GM21515 (cell line): ENCODE measurements around the gene ASB8.

Experiments
- ATAC-seq: cut with Tn5 transposase; IDR thresholded peaks from one replicate; pipeline ENCODE4 v1.9.1; 2021; ENCODE audit not compliant: unreplicated experiment

ASB8 gene, protein sequence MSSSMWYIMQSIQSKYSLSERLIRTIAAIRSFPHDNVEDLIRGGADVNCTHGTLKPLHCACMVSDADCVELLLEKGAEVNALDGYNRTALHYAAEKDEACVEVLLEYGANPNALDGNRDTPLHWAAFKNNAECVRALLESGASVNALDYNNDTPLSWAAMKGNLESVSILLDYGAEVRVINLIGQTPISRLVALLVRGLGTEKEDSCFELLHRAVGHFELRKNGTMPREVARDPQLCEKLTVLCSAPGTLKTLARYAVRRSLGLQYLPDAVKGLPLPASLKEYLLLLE

DNA sequence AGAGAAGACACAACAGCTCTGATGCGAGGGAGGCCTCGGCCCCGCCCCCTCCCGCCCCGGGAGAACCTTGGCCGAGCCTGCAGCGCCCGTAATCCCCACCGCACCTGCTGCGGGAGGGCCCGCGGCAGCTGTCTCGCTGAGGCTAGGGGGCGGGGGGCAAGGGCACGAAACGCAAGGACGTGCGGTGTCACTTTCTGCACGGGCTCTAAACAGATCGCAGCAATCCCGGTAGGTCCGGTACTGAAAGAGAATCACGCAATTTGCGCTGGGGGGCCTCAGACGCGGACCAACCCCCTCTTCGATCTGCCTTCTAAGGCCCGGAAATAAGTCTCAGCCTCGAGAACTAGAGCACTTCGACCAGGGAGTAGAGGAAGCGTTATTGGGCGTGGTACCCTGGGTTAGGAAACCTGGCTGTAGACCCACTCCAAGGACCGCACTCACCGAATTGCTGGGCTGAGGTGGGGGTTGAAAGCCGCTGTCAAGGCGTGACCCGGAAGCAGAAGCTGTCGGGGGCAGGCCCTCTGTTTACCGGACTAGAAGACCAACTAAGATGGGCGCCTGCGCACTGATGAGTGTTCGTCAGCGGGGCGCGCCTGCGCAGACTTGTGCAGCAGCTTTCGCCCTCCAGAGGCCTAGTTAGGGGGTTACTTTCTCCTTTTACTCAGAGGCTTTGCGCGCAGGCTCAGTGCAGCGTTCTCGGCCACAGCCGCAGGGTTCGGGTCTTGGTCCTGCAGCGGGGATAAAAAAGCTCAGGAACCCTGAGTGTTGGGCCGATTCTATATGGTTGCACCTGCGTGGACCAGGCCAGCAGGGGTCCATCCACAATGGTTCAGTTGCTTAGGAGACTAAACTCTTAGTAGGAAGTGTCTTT, at the start of gene ASB8:
Gene ASB8, minus strand, starts transcription at position 498 of the 871 bp plus-strand sequence. CDS start 4,019 bp downstream, outside the sequence.
- peak; percentile 89 for ATAC-seq

GRCh38 chr12:48203192-48203591, 45.9 kb upstream of the ASB8 start, which contains the start of gene OR10AD1:
Gene OR10AD1, minus strand, starts transcription at chr12:48203292. Its CDS starts 0 bp downstream, at chr12:48203292.
- ATAC-seq, result no peak

- ATAC-seq, result no peak
These were observed 45.5 kb upstream of the ASB8 start for GRCh38 chr12:48202766-48203165.

DNA sequence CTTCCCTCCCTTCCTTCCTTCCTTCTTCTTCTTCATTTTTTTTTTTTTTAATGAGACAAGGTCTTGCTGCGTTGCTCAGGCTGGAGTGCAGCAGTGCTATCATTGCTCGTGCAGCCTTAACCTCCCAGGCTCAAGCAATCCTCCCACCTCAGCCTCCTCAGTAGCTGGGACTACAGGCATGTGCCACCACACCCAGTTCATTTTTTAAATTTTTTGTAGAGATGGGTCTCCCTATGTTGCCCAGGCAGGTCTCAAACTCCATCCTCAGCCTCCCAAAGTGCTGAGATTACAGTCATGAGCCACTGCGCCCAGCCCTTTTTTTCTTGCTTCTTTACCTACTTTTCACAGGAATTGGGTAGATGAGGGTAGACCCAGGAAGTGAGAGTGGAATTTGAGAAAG, 44.2 kb upstream of the ASB8 start:
- ATAC-seq, result no peak

- no peak for ATAC-seq
These were observed 43.8 kb upstream of the ASB8 start for GRCh38 chr12:48201091-48201490.

DNA sequence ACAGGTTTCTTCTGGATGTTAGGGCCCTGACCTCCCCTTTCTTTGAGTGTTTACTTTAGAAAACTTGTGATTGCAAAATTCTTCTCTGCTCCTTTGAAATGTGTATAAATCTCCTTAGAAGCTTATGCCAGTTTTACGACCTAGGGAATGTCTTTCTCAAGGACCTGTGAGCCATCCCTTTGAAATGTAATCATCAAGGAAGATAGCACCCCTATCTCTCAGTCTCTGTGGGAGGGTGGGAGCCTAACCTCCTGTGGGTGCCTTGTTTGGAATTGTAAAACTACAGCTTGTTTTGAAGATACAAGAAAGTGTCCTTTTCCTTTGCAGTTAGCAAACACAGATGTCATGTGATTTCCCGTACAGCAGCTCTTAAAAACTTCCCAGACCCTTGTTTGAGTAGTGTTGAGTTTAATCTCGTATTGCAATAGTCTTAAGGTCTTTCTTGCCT, 42.5 kb upstream of the ASB8 start:
- no peak for ATAC-seq

GRCh38 chr12:48198985-48199384, 41.7 kb upstream of the ASB8 start:
- ATAC-seq, result no peak

DNA sequence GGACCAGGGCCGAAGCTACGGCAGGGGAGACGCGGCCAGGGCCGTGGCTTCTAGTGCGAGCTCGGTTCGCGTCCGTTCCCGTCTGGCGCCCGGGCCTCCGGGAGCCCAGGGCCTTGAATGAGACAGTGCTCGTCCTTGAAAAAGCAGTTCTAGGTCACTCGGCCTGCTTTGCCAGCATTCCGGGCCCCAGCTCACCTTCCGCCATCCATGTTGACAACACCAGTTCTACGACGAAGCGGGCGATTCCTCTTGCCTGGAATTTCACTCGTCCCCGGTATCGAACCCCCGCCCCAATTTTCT, 41.3 kb upstream of the ASB8 start:
- ATAC-seq, result peak; percentile 10

DNA sequence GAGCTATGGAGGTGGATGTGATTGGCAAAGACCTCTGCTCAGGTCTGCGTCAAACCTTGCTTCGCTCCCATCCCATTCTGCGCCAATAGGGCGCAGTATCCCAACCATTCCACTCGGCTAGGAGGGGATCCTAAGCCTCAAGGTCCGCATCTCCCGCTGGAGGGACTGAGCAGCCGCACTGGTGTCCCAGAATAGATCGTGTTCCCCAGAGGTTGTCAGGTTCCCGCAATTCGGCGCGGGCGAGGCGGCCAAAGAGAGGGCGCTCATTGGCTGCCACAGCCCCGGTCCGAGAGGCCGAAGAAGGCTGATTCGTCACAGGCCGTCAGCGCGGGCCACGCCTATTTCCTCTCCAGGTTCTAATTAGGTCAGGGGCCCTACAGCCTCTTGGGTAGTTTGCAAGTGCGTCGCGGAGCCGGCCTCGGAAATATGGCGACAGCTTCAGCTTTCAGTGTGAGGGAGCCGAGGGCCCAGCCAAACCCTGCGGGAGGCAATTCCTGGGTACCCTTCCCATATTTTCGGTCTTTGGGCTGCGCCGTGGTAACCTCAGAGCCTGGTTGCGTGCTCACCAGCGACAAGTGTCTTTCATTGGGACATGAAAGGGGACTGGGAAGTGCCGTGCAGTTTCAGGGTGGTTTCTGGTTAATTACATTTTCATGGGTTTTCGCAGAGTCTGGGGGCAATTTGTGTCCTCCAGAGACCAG, 40.8 kb upstream of the ASB8 start:
- ATAC-seq, result peak; percentile 100

GRCh38 chr12:48197549-48197970, 40.2 kb upstream of the ASB8 start:
- ATAC-seq, result no peak

- ATAC-seq, result no peak
These were observed 37.5 kb upstream of the ASB8 start for GRCh38 chr12:48194799-48195201.

- ATAC-seq, result no peak
These were observed 36.3 kb upstream of the ASB8 start for GRCh38 chr12:48193623-48194022.

DNA sequence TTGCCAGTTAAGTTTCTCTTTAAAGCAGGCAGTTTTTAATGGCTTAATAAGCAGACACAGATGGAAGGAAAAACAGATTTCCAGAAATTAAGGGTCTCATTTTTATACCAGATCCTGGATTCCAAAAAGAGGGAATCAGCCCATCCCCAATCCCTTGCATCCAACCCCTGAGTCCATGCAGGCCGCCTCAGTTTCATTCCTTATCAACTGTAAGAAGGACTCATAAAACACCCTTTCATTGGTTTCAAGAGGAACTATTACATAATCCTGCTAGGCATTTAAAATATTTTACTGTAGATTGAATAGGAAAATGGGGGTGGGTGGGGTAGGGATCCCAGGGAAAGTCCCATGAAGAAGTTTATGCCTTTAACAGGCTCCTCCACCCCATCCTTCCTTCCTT, 35.5 kb upstream of the ASB8 start:
- no peak for ATAC-seq

GRCh38 chr12:48191096-48191495, 33.8 kb upstream of the ASB8 start:
- ATAC-seq, result no peak

DNA sequence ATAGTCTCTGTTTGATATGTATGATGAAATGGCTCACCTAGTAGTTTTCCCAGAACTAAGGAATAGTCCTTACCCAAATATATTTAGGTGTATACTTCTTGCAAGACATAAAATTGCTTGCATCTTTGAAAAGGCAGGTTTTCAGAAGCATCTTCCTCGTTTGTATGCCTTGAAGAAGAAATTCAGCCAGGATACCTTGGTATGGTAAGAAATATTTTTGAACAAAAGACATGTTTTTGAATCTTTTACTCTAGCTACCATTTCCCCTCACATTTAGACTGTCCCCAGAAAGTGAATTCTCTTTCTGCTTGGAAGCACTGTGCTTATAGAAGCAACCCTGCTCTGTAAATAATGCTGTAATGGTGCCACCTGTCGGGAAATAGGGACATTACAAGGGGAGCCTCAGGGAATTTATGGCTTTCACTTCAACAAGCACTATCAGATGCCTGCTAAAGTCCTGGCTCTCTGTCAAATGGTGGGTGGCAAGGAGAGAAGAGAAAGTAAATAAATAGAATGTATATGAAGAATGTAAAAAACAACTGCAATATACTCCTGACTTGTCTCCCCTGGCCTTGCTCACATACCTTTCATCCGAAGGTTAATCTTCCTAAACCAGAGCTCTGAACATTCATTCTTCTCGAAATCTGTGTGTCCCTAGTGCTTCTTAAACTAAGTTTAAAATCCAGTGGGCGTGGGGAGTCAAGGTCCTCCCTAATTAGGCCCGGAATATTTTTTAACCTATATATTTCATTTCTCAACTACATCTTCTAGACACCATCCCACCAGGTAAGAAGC, 32.2 kb upstream of the ASB8 start:
- peak; percentile 65 for ATAC-seq

GRCh38 chr12:48187916-48188695, 30.8 kb upstream of the ASB8 start:
- ATAC-seq, result no peak

DNA sequence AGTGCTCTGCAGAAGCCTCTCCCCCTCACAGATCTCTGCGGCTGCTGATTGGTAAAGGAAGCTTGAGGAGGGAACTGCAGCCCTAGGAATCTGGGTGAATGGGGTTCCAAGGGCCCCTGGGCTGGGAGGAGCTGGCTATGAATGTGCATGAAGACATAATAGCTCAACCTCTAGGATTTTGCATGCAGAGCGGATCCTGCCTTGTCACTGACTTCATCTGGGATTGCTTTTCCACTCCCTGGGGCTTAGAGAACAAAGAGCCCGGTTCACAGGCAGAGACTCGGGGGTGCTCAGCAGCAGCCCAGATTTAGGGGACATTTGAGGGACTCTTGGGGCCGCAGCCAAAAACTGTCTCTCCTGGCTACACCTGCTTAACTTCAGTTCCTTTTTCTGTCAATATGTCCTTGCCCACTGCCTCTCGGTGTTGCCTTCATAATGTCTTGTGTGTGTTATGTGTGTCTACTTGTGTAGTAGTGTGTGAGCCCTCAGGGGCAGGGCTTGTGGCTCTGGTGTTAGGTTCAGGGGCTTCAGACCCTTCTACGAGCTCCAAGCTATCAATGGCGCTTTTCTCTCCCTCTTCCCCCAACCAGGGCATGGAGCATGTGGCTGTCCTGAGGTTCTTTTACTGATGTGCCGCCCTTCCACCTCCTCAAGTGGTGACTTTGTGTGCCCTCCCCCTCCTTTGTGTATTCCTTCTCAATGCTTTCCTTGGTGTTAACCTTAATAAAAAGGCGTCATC, 28.0 kb upstream of the ASB8 start:
- no peak for ATAC-seq

DNA sequence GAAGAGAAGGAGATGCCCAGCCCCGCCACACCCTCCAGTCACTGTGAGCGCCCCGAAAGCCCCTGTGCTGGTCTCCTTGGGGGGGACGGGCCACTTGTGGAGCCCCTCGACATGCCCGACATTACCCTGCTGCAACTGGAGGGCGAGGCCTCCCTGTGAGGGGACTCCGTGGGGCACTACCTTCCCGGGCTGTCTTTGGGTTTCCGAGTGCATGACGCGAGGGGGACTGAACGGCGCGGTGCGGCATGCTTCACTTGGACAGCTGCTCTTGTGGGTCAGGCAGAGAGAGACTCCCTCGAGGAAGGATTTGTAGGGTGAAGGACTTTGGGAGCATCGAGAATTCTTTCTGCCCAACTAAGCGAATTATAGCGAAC, 27.2 kb upstream of the ASB8 start:
- ATAC-seq, result no peak

GRCh38 chr12:48183876-48184548, 26.7 kb upstream of the ASB8 start:
- ATAC-seq, result no peak
